Posterior cingulate gyrus (tissue), 11 donors: ENCODE results near the gene TGFBR3.

Source experiments
- DNase-seq, 10 donors: peaks; one replicate each; pipeline versions ENCODE4 v3.0.0 to v3.0.0-alpha.2; 2020 to 2021; ENCODE audit warnings: mixed read lengths in 3 of 10
- intact Hi-C: fragments of 100-400 bp; cut with DNase I; formaldehyde crosslinking; loops from one replicate; pipeline ENCODE4 v1.15.1; 2023

TGFBR3 gene

GRCh38 chr1:91720044-91720443 lies 165.9 kb downstream of the TGFBR3 start:
- DNase-seq: no peak
- intact Hi-C loops: no loop called here

GRCh38 chr1:91718877-91719276 lies 167.1 kb downstream of the TGFBR3 start:
- no peak for DNase-seq
- intact Hi-C loops: no loop called here

- no peak for DNase-seq
These were observed 167.6 kb downstream of the TGFBR3 start for GRCh38 chr1:91718368-91718767.

GRCh38 chr1:91717839-91718238 lies 168.1 kb downstream of the TGFBR3 start:
- intact Hi-C loops: no loop called here
- no peak for DNase-seq

More at GRCh38 chr1:91718368-91718767, 167.6 kb downstream of the TGFBR3 start:
- intact Hi-C loops: no loop called here

GRCh38 chr1:91716339-91716738 lies 169.6 kb downstream of the TGFBR3 start:
- intact Hi-C loops: no loop called here

GRCh38 chr1:91715416-91716000 lies 170.4 kb downstream of the TGFBR3 start:
- intact Hi-C loops: no loop called here
- DNase-seq: no peak

More at GRCh38 chr1:91716339-91716738, 169.6 kb downstream of the TGFBR3 start:
- no peak for DNase-seq

GRCh38 chr1:91714867-91715381 lies 171.0 kb downstream of the TGFBR3 start:
- intact Hi-C loops: no loop called here
- DNase-seq: no peak

- no peak for DNase-seq
- intact Hi-C loops: no loop called here
These were observed 172.7 kb downstream of the TGFBR3 start for GRCh38 chr1:91712981-91713841.

- DNase-seq: no peak
- intact Hi-C loops: no loop called here
These were observed 173.6 kb downstream of the TGFBR3 start for GRCh38 chr1:91712393-91712792.

- DNase-seq: no peak
- intact Hi-C loops: no loop called here
These were observed 174.3 kb downstream of the TGFBR3 start for GRCh38 chr1:91711504-91712247.

- intact Hi-C loops: no loop called here
- no peak for DNase-seq
These were observed 175.7 kb downstream of the TGFBR3 start for GRCh38 chr1:91710261-91710660.

GRCh38 chr1:91708691-91709090 lies 177.3 kb downstream of the TGFBR3 start:
- DNase-seq: no peak
- intact Hi-C loops: no loop called here

GRCh38 chr1:91707890-91708218 lies 178.1 kb downstream of the TGFBR3 start:
- DNase-seq: no peak
- intact Hi-C loops: no loop called here

- no peak for DNase-seq
- intact Hi-C loops: no loop called here
These were observed 178.6 kb downstream of the TGFBR3 start for GRCh38 chr1:91707114-91707889.

- intact Hi-C loops: no loop called here
- DNase-seq: no peak
These were observed 179.6 kb downstream of the TGFBR3 start for GRCh38 chr1:91706140-91706957.

GRCh38 chr1:91704746-91705145 lies 181.2 kb downstream of the TGFBR3 start:
- DNase-seq: no peak
- intact Hi-C loops: no loop called here

GRCh38 chr1:91703095-91703494 lies 182.9 kb downstream of the TGFBR3 start:
- intact Hi-C loops: no loop called here
- DNase-seq: no peak

- DNase-seq: no peak
- intact Hi-C loops: no loop called here
These were observed 184.5 kb downstream of the TGFBR3 start for GRCh38 chr1:91701472-91701869.

- DNase-seq: no peak
- intact Hi-C loops: no loop called here
These were observed 185.0 kb downstream of the TGFBR3 start for GRCh38 chr1:91700771-91701471.
